HepG2 (cell line): ENCODE measurements around the gene SAPCD1. TPM values are rescaled to one million over a fixed set of nuclear protein-coding genes. Genes with fewer than 3 reads are reported as not detected.

ENCODE experiments used
- ARHGAP35 ChIP-seq: sonication (generic); formaldehyde crosslinking; IDR thresholded peaks from 2 replicates; pipeline ENCODE4 v1.9.0; 2022; ENCODE audit warnings: mild to moderate bottlenecking, inconsistent platforms, moderate library complexity, missing genetic modification reagents, borderline replicate concordance
- CCDC6 ChIP-seq: sonication (generic); formaldehyde crosslinking; IDR thresholded peaks from 2 replicates; pipeline ENCODE4 v1.8.1; 2022; ENCODE audit warnings: mild to moderate bottlenecking, missing genetic modification reagents, moderate library complexity
- HMGXB3 ChIP-seq: sonication (generic); formaldehyde crosslinking; IDR thresholded peaks from 2 replicates; pipeline ENCODE4 v1.4.0; 2020; ENCODE audit warnings: missing genetic modification reagents, borderline replicate concordance
- KLF9 ChIP-seq: IDR thresholded peaks from 2 replicates; pipeline ENCODE4 v1.6.1; 2016; ENCODE audit warnings: low read depth
- MATR3 ChIP-seq: sonication (generic); formaldehyde crosslinking; IDR thresholded peaks from 2 replicates; pipeline ENCODE4 v1.4.0; 2020; ENCODE audit warnings: missing genetic modification reagents
- RXRA ChIP-seq: sonication (generic); formaldehyde crosslinking; IDR thresholded peaks from 2 replicates; pipeline ENCODE4 v1.5.1; 2020; ENCODE audit warnings: missing genetic modification reagents
- ZNF136 ChIP-seq: sonication (generic); formaldehyde crosslinking; IDR thresholded peaks from 2 replicates; pipeline ENCODE4 v1.8.1; 2022; ENCODE audit warnings: low read depth, mild to moderate bottlenecking, moderate library complexity, missing genetic modification reagents
- ZNF770 ChIP-seq: sonication (generic); formaldehyde crosslinking; IDR thresholded peaks from 2 replicates; pipeline ENCODE4 v1.5.0; 2020; ENCODE audit warnings: mild to moderate bottlenecking, missing genetic modification reagents
- ZNF816 ChIP-seq: sonication (generic); formaldehyde crosslinking; IDR thresholded peaks from 2 replicates; pipeline ENCODE4 v1.8.0; 2022; ENCODE audit warnings: missing genetic modification reagents, mild to moderate bottlenecking, borderline replicate concordance
- polyA plus RNA-seq, 8 experiments: library from polyadenylated mRNA; depleted of rRNA in 3 of 8; stranded (reverse) in 7 of 8; unstranded in 1 of 8; fragments of >200 nt; fragmentation: Illumina TruSeq in 4 of 8; extraction: Trizol in 4 of 8; gene quantifications; 2 replicates each; pipeline versions ENCODE4 v1.2.1 to v1.2.3, GENCODE V29; 2011 to 2016; ENCODE audit warnings: low read depth in 4 of 8, missing spikeins in 1 of 8, mixed read lengths in 1 of 8; ENCODE audit not compliant: insufficient read depth in 1 of 8
- total RNA-seq, 5 experiments: library from RNA; depleted of rRNA; stranded (reverse); fragments of >200 nt; fragmentation: Illumina TruSeq; extraction: Trizol; gene quantifications; 2 replicates each; pipeline ENCODE4 v1.2.3, GENCODE V29; 2016; ENCODE audit warnings: low read depth in 1 of 5
- TF ChIP-seq, protein P1 (sequence below): sonication (generic); formaldehyde crosslinking; IDR thresholded peaks from 2 replicates; pipeline ENCODE4 v1.4.0; 2020; ENCODE audit warnings: mild to moderate bottlenecking, missing genetic modification reagents

Gene SAPCD1
- total and polyA plus RNA-seq, 2 of the 13 experiments (the other 11 are each of a cell fraction or from before 2014, with no cell fraction given): 2.5 to 3.9 TPM

- TF ChIP-seq ZNF136 (CRISPR knock-in tag): no peak
- no peak for TF ChIP-seq CCDC6
- TF ChIP-seq, protein P1, sequence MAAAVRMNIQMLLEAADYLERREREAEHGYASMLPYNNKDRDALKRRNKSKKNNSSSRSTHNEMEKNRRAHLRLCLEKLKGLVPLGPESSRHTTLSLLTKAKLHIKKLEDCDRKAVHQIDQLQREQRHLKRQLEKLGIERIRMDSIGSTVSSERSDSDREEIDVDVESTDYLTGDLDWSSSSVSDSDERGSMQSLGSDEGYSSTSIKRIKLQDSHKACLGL (CRISPR knock-in tag): no peak
- 0 out of 2 replicates have a peak, but pooled peaks have one; percentile 63 for TF ChIP-seq HMGXB3 (CRISPR knock-in tag)
- no peak for TF ChIP-seq MATR3
- no peak; the same call in 1 of the 2 replicates for TF ChIP-seq RXRA (CRISPR knock-in tag)
- peak; percentile 14 for TF ChIP-seq KLF9
- TF ChIP-seq ARHGAP35 (CRISPR knock-in tag): no peak
- 0 out of 2 replicates have a peak, but pooled peaks have one; percentile 43 for TF ChIP-seq ZNF770 (CRISPR knock-in tag)
- no peak; the same call in 1 of the 2 replicates for TF ChIP-seq ZNF816
Measured at GRCh38 chr6:31737991-31738979, 24.2 kb upstream of the SAPCD1 start (continued).
